K562 (cell line): ENCODE results near the gene PPM1N. TPM values are rescaled to one million over a fixed set of nuclear protein-coding genes. Genes with fewer than 3 reads are reported as not detected.

Source experiments
- ETV6 ChIP-seq, 3 experiments: fragments of 150-350 bp in 1 of 3; sonication (generic) in 1 of 3; formaldehyde crosslinking in 1 of 3; IDR thresholded peaks; 2 replicates each; pipeline versions ENCODE4 v1.6.1 to v1.8.0; 2014 to 2022; ENCODE audit warnings: borderline replicate concordance in 2 of 3, low read depth in 2 of 3, antibody characterized with exemption in 1 of 3, low read length in 1 of 3, mild to moderate bottlenecking in 1 of 3, missing genetic modification reagents in 1 of 3
- HDAC6 ChIP-seq: IDR thresholded peaks from 2 replicates; pipeline ENCODE4 v1.6.1; 2012; ENCODE audit warnings: low read depth, mild to moderate bottlenecking, control low read depth, inconsistent platforms, low read length, moderate library complexity
- JUND ChIP-seq, 2 experiments: IDR thresholded peaks; 2 replicates in 1 of 2; 3 replicates in 1 of 2; pipeline ENCODE4 v1.6.1; 2011; ENCODE audit warnings: borderline replicate concordance in 2 of 2, low read depth in 2 of 2, low read length in 2 of 2, improper control_type of control experiment in 1 of 2, missing biosample characterization in 1 of 2, missing genetic modification characterization in 1 of 2, missing genetic modification reagents in 1 of 2
- REST ChIP-seq, 2 experiments: fragments of 450-650 bp; formaldehyde crosslinking in 1 of 2; IDR thresholded peaks; 2 replicates each; pipeline versions ENCODE4 v1.4.0 to v1.6.1; 2014 to 2020; ENCODE audit warnings: mild to moderate bottlenecking in 2 of 2, borderline replicate concordance in 1 of 2, low read depth in 1 of 2
- SMARCC2 ChIP-seq: fragments of 450-650 bp; IDR thresholded peaks from 2 replicates; pipeline ENCODE4 v1.6.1; 2017; ENCODE audit warnings: antibody characterized with exemption, moderate library complexity, mild to moderate bottlenecking, low read depth
- TBL1XR1 ChIP-seq, 2 experiments: IDR thresholded peaks; 2 replicates each; pipeline ENCODE4 v1.6.1; 2012; ENCODE audit warnings: improper control_type of control experiment in 2 of 2, low read length in 2 of 2, mild to moderate bottlenecking in 1 of 2
- TCF7 ChIP-seq: sonication (generic); IDR thresholded peaks from 2 replicates; pipeline ENCODE4 v1.6.1; 2016; ENCODE audit warnings: antibody characterized with exemption, borderline replicate concordance
- ZKSCAN8 ChIP-seq: fragments of 200-800 bp; sonication (Bioruptor generic); IDR thresholded peaks from 2 replicates; pipeline ENCODE4 v1.6.1; 2016; ENCODE audit warnings: missing genetic modification characterization, missing compliant biosample characterization
- ZNF407 ChIP-seq: fragments of 450-650 bp; IDR thresholded peaks from 2 replicates; pipeline ENCODE4 v1.6.1; 2016; ENCODE audit warnings: low read depth
- polyA plus RNA-seq, 8 experiments: library from polyadenylated mRNA; depleted of rRNA in 4 of 8; stranded (reverse) in 5 of 8; unstranded in 3 of 8; fragments of >200 nt; fragmentation: Nextera tagmentation in 2 of 8; fragmentation: Illumina TruSeq in 1 of 8; extraction: Ambion mirVana in 2 of 8; extraction: Trizol in 1 of 8; gene quantifications; 2 replicates each; pipeline versions ENCODE4 v1.2.1 to v1.2.3, GENCODE V29; 2011 to 2014; ENCODE audit warnings: inconsistent platforms in 1 of 8, missing spikeins in 1 of 8
- total RNA-seq, 7 experiments: library from RNA; depleted of rRNA in 6 of 7; stranded (reverse); fragments of >200 nt in 6 of 7; fragmentation: Illumina TruSeq in 2 of 7; extraction: Trizol in 2 of 7; gene quantifications; 2 replicates each; pipeline versions ENCODE4 v1.2.1 to v1.2.3, GENCODE V29; 2011 to 2021; ENCODE audit warnings: low replicate concordance in 1 of 7

The PPM1N gene
- total and polyA plus RNA-seq, 9 of the 15 experiments (the other 6 are each of a cell fraction or from before 2014, with no cell fraction given) = 4.5 to 15.6 (median 8.7) TPM

DNA sequence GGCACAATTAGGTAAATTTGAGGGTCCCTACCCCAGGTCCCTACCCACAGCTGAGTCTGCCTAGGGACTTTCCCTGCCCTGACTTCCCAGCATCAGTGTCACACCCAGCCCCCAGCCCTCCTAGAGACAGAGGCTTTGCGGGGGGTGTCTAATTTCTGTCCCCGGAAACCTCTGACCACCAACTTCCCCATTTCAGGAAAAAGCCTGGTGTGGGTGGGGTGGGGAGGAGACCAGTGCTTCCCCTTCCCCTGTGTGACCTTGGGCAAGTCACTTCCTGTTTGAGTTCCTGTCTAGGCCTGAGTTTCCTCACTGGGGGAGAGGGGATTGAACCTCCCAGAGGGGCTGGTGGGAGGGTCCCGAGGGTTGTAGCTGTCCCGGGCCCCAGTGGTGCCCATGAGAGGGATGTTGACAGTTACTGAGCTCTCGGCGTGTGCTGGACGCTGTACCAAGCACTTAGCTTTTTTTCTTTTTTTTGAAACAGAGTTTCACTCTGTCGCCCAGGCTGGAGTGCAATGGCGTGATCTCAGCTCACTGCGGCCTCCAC, 16.9 kb downstream of the PPM1N start (continued):
- TF ChIP-seq ZNF407 = no peak
- TF ChIP-seq JUND (IDR thresholded peaks at IDR 0.05; ENCODE audit: borderline replicate concordance, low read depth, low read length) = peak; percentile 47
- peak; percentile 48; the same call in 2 of the 3 replicates for TF ChIP-seq JUND (tag; IDR thresholded peaks at IDR 0.05; ENCODE audit: borderline replicate concordance, low read depth, low read length)
- TF ChIP-seq SMARCC2 = peak; percentile 43; the same call in 1 of the 2 replicates
- TF ChIP-seq REST (IDR thresholded peaks at IDR 0.05; ENCODE audit: borderline replicate concordance) = 0 out of 2 replicates have a peak, but pooled peaks have one; percentile 5
- no peak for TF ChIP-seq REST (CRISPR knock-in tag; IDR thresholded peaks at IDR 0.05; ENCODE audit: low read depth)
- peak; percentile 99 to 100 for TF ChIP-seq ETV6 (IDR thresholded peaks at IDR 0.05; ENCODE audit: borderline replicate concordance in 1 of 2, low read depth in 2 of 2, low read length in 1 of 2)
- no peak for TF ChIP-seq ETV6 (CRISPR knock-in tag; IDR thresholded peaks at IDR 0.05; ENCODE audit: borderline replicate concordance)
- TF ChIP-seq TCF7 = no peak; the same call in 1 of the 2 replicates
- peak in 1 of 2 experiments; percentile 55; a peak in 1 of 4 replicates for TF ChIP-seq TBL1XR1 (IDR thresholded peaks at IDR 0.05; ENCODE audit: low read length in 2 of 2)
- no peak for TF ChIP-seq ZKSCAN8 (CRISPR knock-in tag)
- no peak for TF ChIP-seq HDAC6
